Natural killer cell (primary cell): Measurements from ENCODE around the gene GSAP. TPM values are rescaled to one million over a fixed set of nuclear protein-coding genes. Genes with fewer than 3 reads are reported as not detected.

Source experiments
- ATAC-seq, 3 donors: fragments of 150-1000 bp in 2 of 3; fragments of 200-7000 bp in 1 of 3; cut with Tn5 transposase; 1 replicate in 1 of 3; 2 replicates in 2 of 3; pipeline ENCODE4 v1.10.0; 2021; ENCODE audit warnings: mild to moderate bottlenecking in 2 of 3, moderate library complexity in 2 of 3
- DNase-seq, 2 donors: peaks; one replicate each; pipeline versions ENCODE4 v3.0.0 to v3.0.0-alpha.2; 2013 to 2021; ENCODE audit warnings: mixed read lengths in 1 of 2
- H3K27ac ChIP-seq: one replicate; pipeline ENCODE4 v1.5.1; 2013; ENCODE audit warnings: mild to moderate bottlenecking, low read length
- H3K27me3 ChIP-seq: one replicate; pipeline ENCODE4 v1.6.1; 2013; ENCODE audit warnings: low read length; ENCODE audit not compliant: control insufficient read depth, insufficient read depth
- H3K36me3 ChIP-seq: one replicate; pipeline ENCODE4 v1.6.1; 2013; ENCODE audit warnings: low read length; ENCODE audit not compliant: control insufficient read depth, insufficient read depth
- H3K4me1 ChIP-seq: one replicate; pipeline ENCODE4 v1.6.1; 2013; ENCODE audit warnings: low read length; ENCODE audit not compliant: control insufficient read depth, insufficient read depth
- H3K4me3 ChIP-seq: one replicate; pipeline ENCODE4 v1.5.1; 2013; ENCODE audit warnings: low read length
- H3K9me3 ChIP-seq: one replicate; pipeline ENCODE4 v1.6.1; 2013; ENCODE audit warnings: low read length; ENCODE audit not compliant: control insufficient read depth, insufficient read depth
- H3K27ac Mint-ChIP-seq, 2 donors: one replicate each; pipeline ENCODE4 v1.8.0; 2022; ENCODE audit warnings: mild to moderate bottlenecking in 2 of 2, mixed read lengths in 2 of 2, moderate library complexity in 1 of 2
- H3K27me3 Mint-ChIP-seq, 2 donors: one replicate each; pipeline ENCODE4 v1.8.0; 2022; ENCODE audit warnings: low read depth in 2 of 2, mixed read lengths in 2 of 2
- H3K36me3 Mint-ChIP-seq: one replicate; pipeline ENCODE4 v1.8.0; 2022; ENCODE audit warnings: mixed read lengths
- H3K4me1 Mint-ChIP-seq, 2 donors: one replicate each; pipeline ENCODE4 v1.8.0; 2022; ENCODE audit warnings: mixed read lengths in 2 of 2
- H3K4me3 Mint-ChIP-seq: one replicate; pipeline ENCODE4 v1.8.0; 2022; ENCODE audit warnings: mild to moderate bottlenecking, moderate library complexity, mixed read lengths
- H3K9me3 Mint-ChIP-seq, 2 donors: one replicate each; pipeline ENCODE4 v1.8.0; 2022; ENCODE audit warnings: mixed read lengths in 2 of 2
- CTCF ChIP-seq: fragments of 200-600 bp; IDR thresholded peaks from one replicate; pipeline ENCODE4 v1.8.0; 2022; ENCODE audit warnings: antibody characterized with exemption
- WGBS: methylation state at CpG from one replicate; pipeline ENCODE4 v1.1.7; 2013; ENCODE audit warnings: missing lambda C conversion rate; ENCODE audit not compliant: insufficient coverage; 5-methylcytosine and 5-hydroxymethylcytosine counted together
- intact Hi-C: fragments of 100-400 bp; cut with micrococcal nuclease; formaldehyde crosslinking; loops from one replicate; pipeline ENCODE4 v1.14.2; 2022
- total RNA-seq, 4 donors: library from RNA; stranded (reverse); fragments of 120-200 nt in 1 of 4; gene quantifications; one replicate each; pipeline versions ENCODE4 v1.2.3 to v1.2.4, GENCODE V29; 2013 to 2022

The GSAP gene
- total RNA-seq, 3 donors from 2014 or later (not counting 1 experiment from before 2014, with no cell fraction given) = 202 to 302 (median 301) TPM

GRCh38 chr7:77413128-77413527 lies 3.0 kb downstream of the GSAP start:
- intact Hi-C loops = no loop called here
- ATAC-seq (no peak), DNase-seq (no peak)
- H3K4me3 ChIP-seq = no peak overlapping the region
- no peaks in the 10 kb centered on the region for H3K36me3 Mint-ChIP-seq
- H3K9me3 ChIP-seq = no peaks in the 10 kb centered on the region
- H3K4me3 Mint-ChIP-seq = peak overlapping the region; percentile 89
- H3K36me3 ChIP-seq = no peaks in the 10 kb centered on the region
- H3K9me3 Mint-ChIP-seq = no peaks in the 10 kb centered on the region
- H3K27ac Mint-ChIP-seq = peak overlapping the region; percentile 95 to 99
- TF ChIP-seq CTCF = no peak
- H3K27me3 ChIP-seq = no peaks in the 10 kb centered on the region
- 54% methylated on average over 3 of the region's 4 CpGs for WGBS
- no peaks in the 10 kb centered on the region for H3K27me3 Mint-ChIP-seq
- peak overlapping the region; percentile 96 for H3K27ac ChIP-seq
- peaks cover 81 to 86% of the 10 kb centered on the region in 2 donors for H3K4me1 Mint-ChIP-seq
- peaks cover 33% of the 10 kb centered on the region for H3K4me1 ChIP-seq

DNA sequence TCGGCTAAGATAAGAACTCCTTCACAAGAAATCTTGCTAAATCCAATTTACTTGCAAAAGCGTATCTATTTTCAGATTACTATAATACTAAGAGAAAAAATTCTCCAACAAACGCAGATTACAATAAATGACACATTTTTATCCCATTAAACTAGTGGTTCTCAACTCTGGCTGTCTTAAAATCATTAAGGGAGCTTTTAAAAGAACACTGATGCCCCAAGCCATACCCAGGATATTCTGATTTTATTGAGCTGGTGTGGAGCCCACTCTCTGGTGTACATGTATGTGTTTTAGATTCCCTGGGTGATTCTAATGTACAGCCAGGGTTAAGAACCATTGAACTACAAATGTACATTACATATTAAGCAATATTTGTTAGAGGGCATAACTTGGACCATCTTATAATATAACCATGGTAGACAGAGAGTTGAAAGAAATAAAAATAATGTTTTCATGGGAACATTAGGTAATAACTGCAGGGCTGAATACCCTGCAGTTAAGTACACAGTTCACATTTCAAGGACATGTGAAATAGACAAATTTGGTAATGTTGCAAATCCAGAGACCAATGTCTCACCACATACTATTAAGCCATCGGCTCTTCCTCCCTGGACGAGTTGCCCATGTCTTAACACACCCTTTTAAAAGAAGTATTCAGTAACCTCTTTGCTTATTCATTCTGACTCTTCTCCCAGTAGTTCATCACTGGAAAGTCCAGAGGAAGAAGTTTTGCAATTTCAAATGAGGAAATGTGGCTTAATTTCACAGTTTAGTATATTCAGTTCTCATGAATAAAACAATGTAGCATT lies 6.2 kb downstream of the GSAP start:
- 60% methylated on average over 4 of the region's 5 CpGs for WGBS
- peak overlapping the region; percentile 89 for H3K4me3 Mint-ChIP-seq
- TF ChIP-seq CTCF = no peak

DNA sequence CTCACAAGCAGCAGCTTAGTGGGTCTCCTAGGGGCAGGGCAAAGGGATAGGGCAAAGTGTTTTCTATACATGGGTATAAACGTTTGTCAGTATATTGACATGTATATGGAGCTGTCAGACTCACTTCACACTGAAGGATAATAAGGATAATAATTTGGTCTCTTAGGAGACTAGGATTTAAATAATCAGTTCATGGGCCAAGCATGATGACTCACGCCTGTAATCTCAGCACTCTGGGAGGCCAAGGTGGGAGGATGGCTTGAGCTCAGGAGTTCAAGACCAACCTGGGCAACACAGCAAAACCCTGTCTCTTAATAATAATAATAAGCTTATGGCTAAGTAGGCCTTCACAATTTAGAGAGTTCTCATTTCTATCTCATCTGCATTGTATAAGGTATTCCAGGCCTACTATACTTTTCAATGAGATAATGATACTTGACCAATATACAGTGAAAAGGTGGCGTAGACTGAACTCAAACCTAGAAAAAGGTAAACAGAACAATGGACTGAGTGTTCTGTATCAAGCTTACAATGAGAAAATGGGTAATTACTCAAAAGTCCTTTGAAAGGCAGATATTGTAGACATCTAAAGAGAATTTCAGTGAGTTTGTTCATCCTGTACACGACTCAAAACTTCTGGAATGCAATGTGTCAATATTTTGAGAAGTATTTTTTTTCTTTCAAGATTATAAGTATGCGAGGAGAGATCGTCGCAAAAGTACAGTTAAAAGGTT lies 7.0 kb downstream of the GSAP start:
- H3K4me3 ChIP-seq = no peak overlapping the region
- no peaks in the 10 kb centered on the region for H3K36me3 Mint-ChIP-seq
- ATAC-seq = no peak
- H3K9me3 Mint-ChIP-seq = no peaks in the 10 kb centered on the region
- H3K4me1 ChIP-seq = peaks cover 30% of the 10 kb centered on the region
- no peaks in the 10 kb centered on the region for H3K9me3 ChIP-seq
- H3K4me1 Mint-ChIP-seq = peaks cover 62 to 66% of the 10 kb centered on the region in 2 donors
- H3K4me3 Mint-ChIP-seq = peak overlapping the region; percentile 49
- H3K27ac Mint-ChIP-seq = peak overlapping the region; percentile 95 to 99
- no peak for TF ChIP-seq CTCF
- peak overlapping the region; percentile 57 for H3K27ac ChIP-seq
- H3K36me3 ChIP-seq = peaks cover 4% of the 10 kb centered on the region
- H3K27me3 Mint-ChIP-seq = no peaks in the 10 kb centered on the region
- DNase-seq = no peak
- WGBS = 69% methylated on average over 4 of the region's 7 CpGs
- H3K27me3 ChIP-seq = no peaks in the 10 kb centered on the region
- intact Hi-C loops = no loop called here

More for the DNA sequence above, 6.2 kb downstream of the GSAP start:
- H3K36me3 ChIP-seq = no peaks in the 10 kb centered on the region
- H3K4me1 Mint-ChIP-seq = peaks cover 64 to 70% of the 10 kb centered on the region in 2 donors
- no peaks in the 10 kb centered on the region for H3K36me3 Mint-ChIP-seq
- intact Hi-C loops = no loop called here
- ATAC-seq (peak in 2 of 3 donors; percentile 11 to 41), DNase-seq (no peak)
- peak overlapping the region; percentile 95 to 99 for H3K27ac Mint-ChIP-seq
- H3K27me3 Mint-ChIP-seq = no peaks in the 10 kb centered on the region
- no peaks in the 10 kb centered on the region for H3K27me3 ChIP-seq
- H3K27ac ChIP-seq = peak overlapping the region; percentile 57
- H3K4me3 ChIP-seq = no peak overlapping the region
- no peaks in the 10 kb centered on the region for H3K9me3 ChIP-seq
- peaks cover 30% of the 10 kb centered on the region for H3K4me1 ChIP-seq
- H3K9me3 Mint-ChIP-seq = no peaks in the 10 kb centered on the region
